ENCODE results near the gene TARS2.

The TARS2 gene

DNA sequence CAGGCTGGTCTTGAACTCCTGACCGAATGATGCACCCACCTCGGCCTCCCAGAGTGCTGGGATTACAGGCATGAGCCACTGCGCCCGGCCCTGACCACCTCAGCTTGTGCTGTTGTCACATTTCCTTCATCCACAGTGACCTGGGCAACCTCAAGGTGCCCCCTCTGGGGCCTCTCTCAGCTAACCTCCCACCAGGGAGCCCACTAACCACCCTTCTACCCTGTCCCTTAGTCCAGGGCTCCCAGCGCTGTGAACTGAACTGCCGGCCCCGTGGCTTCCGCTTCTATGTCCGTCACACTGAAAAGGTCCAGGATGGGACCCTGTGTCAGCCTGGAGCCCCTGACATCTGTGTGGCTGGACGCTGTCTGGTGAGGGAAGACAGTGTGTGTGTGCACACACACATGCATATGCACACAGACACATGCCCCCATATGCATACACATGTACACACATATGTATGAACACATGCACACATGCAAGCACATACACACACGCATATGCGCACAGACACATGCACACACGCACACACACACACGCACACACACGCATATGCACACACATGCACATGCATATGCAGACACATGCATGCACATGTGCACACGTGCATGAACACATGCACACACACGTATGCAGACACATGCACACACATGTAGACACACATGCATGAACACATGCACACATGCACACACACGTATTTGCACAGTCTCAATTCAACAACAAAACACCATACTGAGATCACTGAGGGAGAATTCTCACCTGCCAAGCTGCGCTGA is 68.2 kb downstream of the TARS2 start:
- DNase-seq (ENCODE audit: low read depth in 3 of 3) = no peak

DNA sequence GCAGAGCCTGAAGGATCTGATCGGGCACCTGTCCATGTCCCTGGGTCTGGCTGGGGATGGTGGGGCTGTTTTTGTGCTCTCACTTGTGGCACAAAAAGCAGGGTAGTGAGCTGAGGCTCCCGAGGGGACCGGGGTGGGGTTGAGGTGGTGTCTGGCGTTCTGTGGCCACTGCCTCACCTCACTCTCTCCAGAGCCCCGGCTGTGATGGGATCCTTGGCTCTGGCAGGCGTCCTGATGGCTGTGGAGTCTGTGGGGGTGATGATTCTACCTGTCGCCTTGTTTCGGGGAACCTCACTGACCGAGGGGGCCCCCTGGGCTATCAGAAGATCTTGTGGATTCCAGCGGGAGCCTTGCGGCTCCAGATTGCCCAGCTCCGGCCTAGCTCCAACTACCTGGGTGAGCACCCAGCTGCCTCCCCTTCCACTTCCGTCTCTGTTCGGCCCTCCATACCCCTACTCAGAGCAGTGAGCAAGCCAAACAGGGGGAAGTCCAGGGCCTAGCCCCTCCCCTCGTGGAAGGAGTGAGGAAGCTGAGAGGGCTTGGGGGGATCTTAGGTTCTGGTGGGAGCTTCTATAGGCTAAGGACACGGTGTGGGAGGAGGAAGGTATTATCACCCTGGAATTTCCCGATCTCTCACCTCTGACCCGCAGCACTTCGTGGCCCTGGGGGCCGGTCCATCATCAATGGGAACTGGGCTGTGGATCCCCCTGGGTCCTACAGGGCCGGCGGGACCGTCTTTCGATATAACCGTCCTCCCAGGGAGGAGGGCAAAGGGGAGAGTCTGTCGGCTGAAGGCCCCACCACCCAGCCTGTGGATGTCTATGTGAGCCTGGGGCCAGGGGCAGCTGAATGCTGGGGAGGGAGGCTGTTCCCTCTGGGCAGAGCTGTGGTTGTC is 69.0 kb downstream of the TARS2 start:
- DNase-seq (ENCODE audit: low read depth in 3 of 3) = no peak

DNA sequence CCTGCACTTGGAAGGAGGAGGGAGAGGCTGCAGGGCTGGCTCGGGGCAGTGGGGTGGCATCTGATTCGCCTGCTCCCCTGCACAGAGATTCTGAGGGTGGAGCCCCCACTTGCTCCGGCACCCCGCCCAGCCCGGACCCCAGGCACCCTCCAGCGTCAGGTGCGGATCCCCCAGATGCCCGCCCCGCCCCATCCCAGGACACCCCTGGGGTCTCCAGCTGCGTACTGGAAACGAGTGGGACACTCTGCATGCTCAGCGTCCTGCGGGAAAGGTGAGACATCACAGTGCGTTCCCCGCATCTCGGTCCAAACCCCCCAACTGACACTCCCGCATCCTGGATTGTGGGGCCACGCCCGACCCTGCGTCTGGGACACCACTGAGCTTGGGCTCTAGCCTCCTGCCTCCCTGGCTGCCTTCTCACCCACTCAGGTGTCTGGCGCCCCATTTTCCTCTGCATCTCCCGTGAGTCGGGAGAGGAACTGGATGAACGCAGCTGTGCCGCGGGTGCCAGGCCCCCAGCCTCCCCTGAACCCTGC is 69.9 kb downstream of the TARS2 start:
- no peak for DNase-seq (ENCODE audit: low read depth in 3 of 3)
